Hepatocyte (in vitro differentiated cells): ENCODE data around the gene SLC35C1. TPM values are rescaled to one million over a fixed set of nuclear protein-coding genes. Genes with fewer than 3 reads are reported as not detected.

Source experiments
- DNase-seq: peaks from one replicate; pipeline ENCODE4 v3.0.0-alpha.2; 2016; ENCODE audit warnings: low spot score
- H2AFZ ChIP-seq: fragments of 200-600 bp; sonication (generic); 2 replicates; pipeline ENCODE4 v1.6.0; 2016; ENCODE audit warnings: antibody characterized with exemption, mild to moderate bottlenecking
- H3K27ac ChIP-seq: fragments of 200-600 bp; sonication (generic); 2 replicates; pipeline ENCODE4 v1.5.1; 2016; ENCODE audit warnings: mild to moderate bottlenecking
- H3K27me3 ChIP-seq: fragments of 200-600 bp; sonication (generic); 2 replicates; pipeline ENCODE4 v1.6.1; 2016
- H3K36me3 ChIP-seq: fragments of 200-600 bp; sonication (generic); replicated peaks from 2 replicates; pipeline ENCODE4 v1.5.1; 2016; ENCODE audit warnings: low read depth; ENCODE audit not compliant: insufficient read depth
- H3K4me1 ChIP-seq: fragments of 200-600 bp; sonication (generic); 2 replicates; pipeline ENCODE4 v1.5.1; 2016; ENCODE audit warnings: mild to moderate bottlenecking, moderate library complexity; ENCODE audit not compliant: insufficient read depth
- H3K4me2 ChIP-seq: fragments of 200-600 bp; sonication (generic); 2 replicates; pipeline ENCODE4 v1.6.0; 2016
- H3K4me3 ChIP-seq: fragments of 200-600 bp; sonication (generic); 2 replicates; pipeline ENCODE4 v1.5.1; 2016; ENCODE audit warnings: mild to moderate bottlenecking
- H3K79me2 ChIP-seq: fragments of 200-600 bp; sonication (generic); 2 replicates; pipeline ENCODE4 v1.6.0; 2017; ENCODE audit warnings: mild to moderate bottlenecking
- H3K9me2 ChIP-seq: fragments of 200-600 bp; sonication (generic); replicated peaks from 2 replicates; pipeline ENCODE4 v1.6.0; 2017; ENCODE audit warnings: mild to moderate bottlenecking; ENCODE audit not compliant: insufficient read depth
- H3K9me3 ChIP-seq: fragments of 200-600 bp; sonication (generic); 2 replicates; pipeline ENCODE4 v1.5.1; 2016; ENCODE audit warnings: low read depth, mild to moderate bottlenecking
- H4K20me1 ChIP-seq: fragments of 200-600 bp; sonication (generic); 2 replicates; pipeline ENCODE4 v1.6.0; 2016; ENCODE audit warnings: mild to moderate bottlenecking; ENCODE audit not compliant: insufficient read depth, poor library complexity, severe bottlenecking
- CTCF ChIP-seq: fragments of 200-600 bp; sonication (generic); IDR thresholded peaks from 2 replicates; pipeline ENCODE4 v1.5.1; 2016; ENCODE audit warnings: antibody characterized with exemption, mild to moderate bottlenecking; ENCODE audit not compliant: poor library complexity
- EZH2 ChIP-seq: fragments of 200-600 bp; sonication (generic); IDR thresholded peaks from 2 replicates; pipeline ENCODE4 v1.6.1; 2016; ENCODE audit warnings: antibody characterized with exemption, mild to moderate bottlenecking, borderline replicate concordance
- EZH2phosphoT487 ChIP-seq: fragments of 200-600 bp; sonication (generic); IDR thresholded peaks from one replicate; pipeline ENCODE4 v1.6.1; 2018; ENCODE audit warnings: antibody characterized with exemption, mild to moderate bottlenecking, low read depth, moderate library complexity; ENCODE audit not compliant: unreplicated experiment, severe bottlenecking
- WGBS: methylation state at CpG from one replicate; pipeline ENCODE4 v1.1.6; 2016; ENCODE audit warnings: low lambda C conversion rate; ENCODE audit errors: missing lambda C conversion rate; 5-methylcytosine and 5-hydroxymethylcytosine counted together
- polyA plus RNA-seq: library from polyadenylated mRNA; unstranded; fragments of >200 nt; fragmentation: Nextera tagmentation; extraction: Ambion mirVana; gene quantifications from 2 replicates; pipeline ENCODE4 v1.2.1, GENCODE V29; 2016
- total RNA-seq: library from RNA; depleted of rRNA; stranded (reverse); fragments of >200 nt; gene quantifications from 2 replicates; pipeline ENCODE4 v1.2.3, GENCODE V29; 2014

Gene SLC35C1
- total and polyA plus RNA-seq, 2 experiments from 2014 or later, result 12.7 to 22.1 TPM

GRCh38 chr11:45859661-45860140, 54.8 kb downstream of the SLC35C1 start:
- Histone ChIP-seq H3K4me2 (peak overlapping the region; percentile 55), H3K9me3 (no peaks in the 10 kb centered on the region), H2AFZ (no peak overlapping the region), H4K20me1 (peaks cover 15% of the 10 kb centered on the region), H3K36me3 (peaks cover 8% of the 10 kb centered on the region), H3K27me3 (no peaks in the 10 kb centered on the region), H3K4me1 (peaks cover 21% of the 10 kb centered on the region), H3K9me2 (no peaks in the 10 kb centered on the region), H3K79me2 (peaks cover 30% of the 10 kb centered on the region), H3K4me3 (no peak overlapping the region), H3K27ac (peak overlapping the region; percentile 84)
- DNase-seq, result peak; percentile 90
- TF ChIP-seq EZH2, result no peak
- 56% methylated on average over 12 of the region's 12 CpGs for WGBS

- Histone ChIP-seq H3K4me1 (peaks cover 21% of the 10 kb centered on the region), H3K36me3 (peaks cover 8% of the 10 kb centered on the region)
Observed at GRCh38 chr11:45860348-45860747, 55.4 kb downstream of the SLC35C1 start.

GRCh38 chr11:45860764-45861510, 56.0 kb downstream of the SLC35C1 start:
- H3K79me2 ChIP-seq, result peaks cover 18% of the 10 kb centered on the region
- WGBS, result 96% methylated on average over 10 of the region's 10 CpGs
- no peak overlapping the region for H3K4me3 ChIP-seq
- H3K36me3 ChIP-seq, result peaks cover 8% of the 10 kb centered on the region
- peak overlapping the region; percentile 84 for H3K27ac ChIP-seq
- H3K27me3 ChIP-seq, result no peaks in the 10 kb centered on the region
- no peaks in the 10 kb centered on the region for H3K9me3 ChIP-seq
- no peaks in the 10 kb centered on the region for H3K9me2 ChIP-seq
- TF ChIP-seq CTCF (no peak), EZH2phosphoT487 (no peak), EZH2 (no peak)
- H3K4me2 ChIP-seq, result peak overlapping the region; percentile 25
- peaks cover 6% of the 10 kb centered on the region for H4K20me1 ChIP-seq
- no peak for DNase-seq
- H3K4me1 ChIP-seq, result peaks cover 21% of the 10 kb centered on the region
- H2AFZ ChIP-seq, result no peak overlapping the region

More at GRCh38 chr11:45860348-45860747, 55.4 kb downstream of the SLC35C1 start:
- Histone ChIP-seq H2AFZ (no peak overlapping the region), H3K27me3 (no peaks in the 10 kb centered on the region), H4K20me1 (peaks cover 12% of the 10 kb centered on the region), H3K27ac (peak overlapping the region; percentile 84), H3K9me2 (no peaks in the 10 kb centered on the region), H3K79me2 (peaks cover 23% of the 10 kb centered on the region), H3K9me3 (no peaks in the 10 kb centered on the region), H3K4me2 (peak overlapping the region; percentile 25), H3K4me3 (no peak overlapping the region)
- WGBS, result 89% methylated on average over 5 of the region's 5 CpGs
- TF ChIP-seq EZH2phosphoT487 (no peak), CTCF (no peak), EZH2 (no peak)
- no peak for DNase-seq

Other genes starting within 250 kb of the SLC35C1 start
- gene CHST1, start 139.5 kb upstream of the SLC35C1 start, total RNA-seq, result 1.3 and 2.9 TPM in 2 replicates
- 1.9 and 2.9 TPM in 2 replicates for gene CHST1, start 139.5 kb upstream of the SLC35C1 start, polyA plus RNA-seq
- gene CRY2, start 42.3 kb downstream of the SLC35C1 start, total RNA-seq, result 21.3 and 27.6 TPM in 2 replicates
- gene CRY2, start 42.3 kb downstream of the SLC35C1 start, polyA plus RNA-seq, result 23.8 and 25.5 TPM in 2 replicates
- gene MAPK8IP1, start 80.5 kb downstream of the SLC35C1 start, total RNA-seq, result 5.2 and 7.6 TPM in 2 replicates
- 7.2 and 8.3 TPM in 2 replicates for gene MAPK8IP1, start 80.5 kb downstream of the SLC35C1 start, polyA plus RNA-seq
- not detected in 2 replicates for gene FREY1, start 102.1 kb downstream of the SLC35C1 start, total RNA-seq
- gene FREY1, start 102.1 kb downstream of the SLC35C1 start, polyA plus RNA-seq, result 0.21 TPM in 1 of 2 replicates, not detected in the other
- 20.3 and 28.0 TPM in 2 replicates for gene PEX16, start 112.7 kb downstream of the SLC35C1 start, total RNA-seq
- gene PEX16, start 112.7 kb downstream of the SLC35C1 start, polyA plus RNA-seq, result 32.8 and 37.3 TPM in 2 replicates
- gene LARGE2, start 117.5 kb downstream of the SLC35C1 start, total RNA-seq, result 4.3 and 4.7 TPM in 2 replicates
- gene LARGE2, start 117.5 kb downstream of the SLC35C1 start, polyA plus RNA-seq, result 9.7 and 11.6 TPM in 2 replicates